Stimulated activated CD8-positive, alpha-beta memory T cell treated with anti-CD3 and anti-CD28 coated beads, Interleukin-12 subunit alpha, Interleukin-12 subunit beta, amount 100 ng/mL, for 24 hours (primary cell): ENCODE results near the gene CYP2S1.

Experiments
- DNase-seq: peaks from one replicate; pipeline ENCODE4 v3.0.0-alpha.2; 2020; ENCODE audit errors: extremely low read depth

CYP2S1 gene

GRCh38 chr19:41194157-41194552, 1.1 kb downstream of the CYP2S1 start:
- DNase-seq, result no peak

GRCh38 chr19:41195675-41196497, 2.9 kb downstream of the CYP2S1 start:
- no peak for DNase-seq

- no peak for DNase-seq
These were observed 5.5 kb downstream of the CYP2S1 start for GRCh38 chr19:41198559-41198958.

GRCh38 chr19:41203371-41203770, 10.4 kb downstream of the CYP2S1 start:
- DNase-seq, result no peak

- DNase-seq, result peak; percentile 58
These were observed 11.3 kb downstream of the CYP2S1 start for GRCh38 chr19:41204338-41204737.

GRCh38 chr19:41205995-41206394, 13.0 kb downstream of the CYP2S1 start:
- DNase-seq, result no peak

GRCh38 chr19:41206456-41206855, 13.4 kb downstream of the CYP2S1 start:
- DNase-seq, result no peak

- no peak for DNase-seq
These were observed 14.1 kb downstream of the CYP2S1 start for GRCh38 chr19:41206926-41207750.

- DNase-seq, result no peak
These were observed 21.1 kb downstream of the CYP2S1 start for GRCh38 chr19:41214161-41214560.

- no peak for DNase-seq
These were observed 24.7 kb downstream of the CYP2S1 start for GRCh38 chr19:41217741-41218140.

- no peak for DNase-seq
These were observed 25.2 kb downstream of the CYP2S1 start for GRCh38 chr19:41218249-41218614.

- no peak for DNase-seq
These were observed 25.8 kb downstream of the CYP2S1 start, which contains the start of gene AXL for GRCh38 chr19:41218615-41219507. AXL (plus strand) TSS chr19:41219223; CDS start chr19:41219393, 170 bp downstream.

GRCh38 chr19:41219924-41220567, 27.0 kb downstream of the CYP2S1 start:
- DNase-seq, result no peak

- no peak for DNase-seq
These were observed 27.8 kb downstream of the CYP2S1 start for GRCh38 chr19:41220811-41221210.

- DNase-seq, result no peak
These were observed 28.6 kb downstream of the CYP2S1 start for GRCh38 chr19:41221514-41222205.

- DNase-seq, result no peak
These were observed 29.2 kb downstream of the CYP2S1 start for GRCh38 chr19:41222240-41222639.

- no peak for DNase-seq
These were observed 30.6 kb downstream of the CYP2S1 start for GRCh38 chr19:41223431-41224234.

GRCh38 chr19:41224632-41225031, 31.6 kb downstream of the CYP2S1 start:
- no peak for DNase-seq

- peak; percentile 19 for DNase-seq
These were observed 32.4 kb downstream of the CYP2S1 start for GRCh38 chr19:41225238-41226052.
